Measurements from ENCODE around the gene CHAD.

DNA sequence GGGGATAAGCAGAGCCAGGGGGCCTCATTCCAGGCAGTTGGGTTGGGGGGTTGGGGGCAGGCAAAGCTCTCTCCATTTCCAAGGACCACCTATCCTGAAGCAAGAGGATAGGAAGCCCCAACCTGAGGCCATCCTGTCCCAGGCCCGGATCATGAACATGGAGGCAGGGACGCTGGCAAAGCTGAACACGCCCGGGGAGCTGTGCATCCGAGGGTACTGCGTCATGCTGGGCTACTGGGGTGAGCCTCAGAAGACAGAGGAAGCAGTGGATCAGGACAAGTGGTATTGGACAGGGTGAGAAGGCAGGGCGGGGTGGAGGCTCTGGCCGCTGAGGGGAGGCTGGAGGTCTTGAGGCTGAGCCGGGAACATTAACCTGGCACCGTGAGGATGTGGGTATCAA, 3.6 kb upstream of the CHAD start:
- TF ChIP-seq, protein P1, sequence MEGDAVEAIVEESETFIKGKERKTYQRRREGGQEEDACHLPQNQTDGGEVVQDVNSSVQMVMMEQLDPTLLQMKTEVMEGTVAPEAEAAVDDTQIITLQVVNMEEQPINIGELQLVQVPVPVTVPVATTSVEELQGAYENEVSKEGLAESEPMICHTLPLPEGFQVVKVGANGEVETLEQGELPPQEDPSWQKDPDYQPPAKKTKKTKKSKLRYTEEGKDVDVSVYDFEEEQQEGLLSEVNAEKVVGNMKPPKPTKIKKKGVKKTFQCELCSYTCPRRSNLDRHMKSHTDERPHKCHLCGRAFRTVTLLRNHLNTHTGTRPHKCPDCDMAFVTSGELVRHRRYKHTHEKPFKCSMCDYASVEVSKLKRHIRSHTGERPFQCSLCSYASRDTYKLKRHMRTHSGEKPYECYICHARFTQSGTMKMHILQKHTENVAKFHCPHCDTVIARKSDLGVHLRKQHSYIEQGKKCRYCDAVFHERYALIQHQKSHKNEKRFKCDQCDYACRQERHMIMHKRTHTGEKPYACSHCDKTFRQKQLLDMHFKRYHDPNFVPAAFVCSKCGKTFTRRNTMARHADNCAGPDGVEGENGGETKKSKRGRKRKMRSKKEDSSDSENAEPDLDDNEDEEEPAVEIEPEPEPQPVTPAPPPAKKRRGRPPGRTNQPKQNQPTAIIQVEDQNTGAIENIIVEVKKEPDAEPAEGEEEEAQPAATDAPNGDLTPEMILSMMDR (conservative IDR thresholded peaks at IDR 0.05) = no peak
- no peak for TF ChIP-seq ZFX (IDR thresholded peaks at IDR 0.05)

Measured in C4-2B (cell line).